Liver (tissue), 9 donors: ENCODE measurements around the gene PI4K2A. TPM values are rescaled to one million over a fixed set of nuclear protein-coding genes. Genes with fewer than 3 reads are reported as not detected.
A peak's percentile ranks its signal among the peaks of the same experiment; 100 is the strongest.

Source experiments
- DNase-seq: peaks from one replicate; pipeline ENCODE4 v3.0.0-alpha.2; 2017; ENCODE audit warnings: low spot score
- H3K27ac ChIP-seq, 2 donors: one replicate each; pipeline ENCODE4 v1.7.0; 2013; ENCODE audit warnings: inconsistent platforms in 2 of 2, low read length in 2 of 2, control low read depth in 1 of 2, low read depth in 1 of 2, mild to moderate bottlenecking in 1 of 2
- H3K27me3 ChIP-seq, 4 donors: one replicate each; pipeline versions ENCODE4 v1.6.1 to v1.7.0; 2013; ENCODE audit warnings: low read length in 3 of 4, inconsistent platforms in 1 of 4, mild to moderate bottlenecking in 1 of 4, moderate library complexity in 1 of 4; ENCODE audit not compliant: control insufficient read depth in 4 of 4, insufficient read depth in 4 of 4
- H3K36me3 ChIP-seq, 4 donors: one replicate each; pipeline versions ENCODE4 v1.6.1 to v1.7.0; 2013; ENCODE audit warnings: low read length in 3 of 4, mild to moderate bottlenecking in 3 of 4, low read depth in 1 of 4, moderate library complexity in 1 of 4; ENCODE audit not compliant: control insufficient read depth in 4 of 4, insufficient read depth in 3 of 4
- H3K4me1 ChIP-seq, 4 donors: one replicate each; pipeline versions ENCODE4 v1.6.1 to v1.7.0; 2013; ENCODE audit warnings: low read length in 3 of 4, mild to moderate bottlenecking in 3 of 4, moderate library complexity in 1 of 4; ENCODE audit not compliant: control insufficient read depth in 4 of 4, insufficient read depth in 4 of 4
- H3K4me3 ChIP-seq, 3 donors: one replicate each; pipeline versions ENCODE4 v1.6.1 to v1.7.0; 2013; ENCODE audit warnings: low read length in 3 of 3, control low read depth in 1 of 3, low read depth in 1 of 3, mild to moderate bottlenecking in 1 of 3
- H3K9ac ChIP-seq, 2 donors: one replicate each; pipeline ENCODE4 v1.7.0; 2013; ENCODE audit warnings: low read length in 2 of 2, mild to moderate bottlenecking in 2 of 2, moderate library complexity in 2 of 2, control low read depth in 1 of 2, low read depth in 1 of 2
- H3K9me3 ChIP-seq, 4 donors: one replicate each; pipeline versions ENCODE4 v1.6.1 to v1.7.0; 2013; ENCODE audit warnings: low read length in 3 of 4; ENCODE audit not compliant: control insufficient read depth in 4 of 4
- EGR1 ChIP-seq, 2 donors: IDR thresholded peaks; 2 replicates each; pipeline ENCODE4 v1.6.1; 2016 to 2018; ENCODE audit warnings: antibody characterized with exemption in 2 of 2, low read depth in 2 of 2
- FOXA1 ChIP-seq: IDR thresholded peaks from 2 replicates; pipeline ENCODE4 v1.6.1; 2016; ENCODE audit warnings: antibody characterized with exemption
- GABPA ChIP-seq, 2 donors: IDR thresholded peaks in 1 of 2; conservative IDR thresholded peaks in 1 of 2; 2 replicates each; pipeline ENCODE4 v1.6.1; 2016; ENCODE audit warnings: antibody characterized with exemption in 2 of 2, mild to moderate bottlenecking in 1 of 2, moderate library complexity in 1 of 2
- HNF4A ChIP-seq, 2 donors: conservative IDR thresholded peaks; 2 replicates each; pipeline ENCODE4 v1.6.1; 2016; ENCODE audit warnings: antibody characterized with exemption in 2 of 2, mild to moderate bottlenecking in 2 of 2
- HNF4G ChIP-seq: IDR thresholded peaks from 2 replicates; pipeline ENCODE4 v1.6.1; 2016; ENCODE audit warnings: antibody characterized with exemption
- JUND ChIP-seq, 2 donors: IDR thresholded peaks; 2 replicates each; pipeline ENCODE4 v1.6.1; 2016; ENCODE audit warnings: antibody characterized with exemption in 2 of 2
- NR2F2 ChIP-seq: IDR thresholded peaks from 2 replicates; pipeline ENCODE4 v1.6.1; 2016; ENCODE audit warnings: antibody characterized with exemption
- RAD21 ChIP-seq, 2 donors: IDR thresholded peaks; 2 replicates each; pipeline ENCODE4 v1.6.1; 2016; ENCODE audit warnings: antibody characterized with exemption in 2 of 2, mild to moderate bottlenecking in 2 of 2
- RXRA ChIP-seq, 2 donors: IDR thresholded peaks; 2 replicates each; pipeline ENCODE4 v1.6.1; 2017 to 2018; ENCODE audit warnings: antibody characterized with exemption in 2 of 2, mild to moderate bottlenecking in 1 of 2
- SP1 ChIP-seq: IDR thresholded peaks from 2 replicates; pipeline ENCODE4 v1.6.1; 2018; ENCODE audit warnings: antibody characterized with exemption, mild to moderate bottlenecking
- YY1 ChIP-seq: IDR thresholded peaks from 2 replicates; pipeline ENCODE4 v1.6.1; 2016; ENCODE audit warnings: antibody characterized with exemption, mild to moderate bottlenecking
- WGBS: extraction: QIAGEN DNeasy Blood & Tissue Kit; methylation state at CpG from one replicate; pipeline ENCODE4 v1.1.7; 2013; 5-methylcytosine and 5-hydroxymethylcytosine counted together
- polyA plus RNA-seq, 2 donors: library from polyadenylated mRNA; stranded (reverse) in 1 of 2; unstranded in 1 of 2; fragments of 200-250 nt in 1 of 2; fragments of >200 nt in 1 of 2; fragmentation: Nextera tagmentation in 1 of 2; extraction: Ambion mirVana in 1 of 2; gene quantifications; one replicate each; pipeline versions ENCODE4 v1.2.1 to v1.2.3, GENCODE V29; 2013 to 2015
- total RNA-seq, 2 donors: library from RNA; depleted of rRNA; stranded (reverse); fragments of >200 nt; gene quantifications; one replicate each; pipeline ENCODE4 v1.2.3, GENCODE V29; 2014
- TF ChIP-seq, protein P1 (sequence below): IDR thresholded peaks from 2 replicates; pipeline ENCODE4 v1.6.1; 2016; ENCODE audit warnings: antibody characterized with exemption, mild to moderate bottlenecking
- TF ChIP-seq, protein P2 (sequence below): IDR thresholded peaks from 2 replicates; pipeline ENCODE4 v1.6.1; 2016; ENCODE audit warnings: antibody characterized with exemption
- TF ChIP-seq, protein P3 (sequence below): IDR thresholded peaks from 2 replicates; pipeline ENCODE4 v1.6.1; 2016; ENCODE audit warnings: antibody characterized with exemption
- TF ChIP-seq, protein P4 (sequence below): fragments of 150-350 bp; IDR thresholded peaks from 2 replicates; pipeline ENCODE4 v1.5.1; 2017; ENCODE audit warnings: improper control_type of control experiment, low read depth, low read length; ENCODE audit not compliant: missing input control
- donor health status: healthy.
- donor health status: healthy.
- donor health status: healthy.
- donor health status: healthy.
- donor health status: healthy.

The PI4K2A gene
- total and polyA plus RNA-seq, 4 donors = 4.4 to 17.6 (median 11.2) TPM

DNA sequence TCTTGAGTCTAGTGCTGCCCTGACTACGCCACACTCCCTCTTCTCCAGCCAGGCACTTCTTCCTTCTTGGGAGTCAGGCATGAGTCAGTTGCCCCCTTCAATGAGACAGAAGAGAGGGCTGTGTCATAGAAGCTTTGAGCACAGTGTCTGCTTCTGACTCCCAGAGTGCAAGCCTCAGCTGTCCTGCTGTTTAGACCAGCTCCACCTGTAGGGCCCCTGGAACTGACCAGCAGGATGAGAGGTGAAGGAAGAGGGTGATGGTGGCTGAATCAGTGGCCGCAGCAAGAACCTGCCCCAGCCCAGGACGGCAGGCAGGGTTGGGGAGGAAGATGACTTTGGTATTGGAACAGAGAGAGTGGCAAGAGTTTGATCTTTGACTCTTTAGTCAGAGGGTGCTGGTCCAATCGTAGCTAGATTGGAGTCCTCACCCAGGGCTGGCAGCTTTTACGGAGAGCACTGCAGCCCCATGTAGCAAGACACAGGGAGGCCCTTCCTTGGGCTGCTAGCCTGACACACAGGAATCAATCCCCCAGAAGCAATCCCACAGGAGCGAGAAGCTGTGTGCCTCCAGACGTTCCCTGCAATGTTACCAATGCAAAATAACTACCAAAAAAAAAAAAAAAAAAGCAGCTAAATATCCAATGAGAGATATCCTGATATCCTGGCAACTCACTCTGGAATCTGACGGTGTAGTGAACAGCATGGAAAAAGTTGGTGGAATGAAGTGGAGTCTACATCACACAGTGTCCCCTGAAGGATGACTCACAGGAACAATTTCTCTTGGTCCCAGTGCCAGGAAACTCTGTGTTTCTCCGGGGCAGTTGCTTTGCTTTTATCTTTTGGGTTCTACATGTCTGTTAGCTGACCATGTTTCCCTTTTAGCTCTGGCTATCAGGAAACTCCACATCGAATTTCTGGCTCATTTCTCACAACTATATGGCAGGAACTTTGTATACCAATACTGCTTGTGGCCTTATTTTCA, 44.1 kb upstream of the PI4K2A start:
- Histone ChIP-seq H3K9ac (no peak overlapping the region), H3K27me3 (no peaks in the 10 kb centered on the region), H3K27ac (peak overlapping the region; percentile 60 to 66), H3K36me3 (peaks cover 0 to 10% (median 4%) of the 10 kb centered on the region in 4 donors), H3K9me3 (no peaks in the 10 kb centered on the region), H3K4me1 (peaks cover 3 to 11% (median 9%) of the 10 kb centered on the region in 4 donors), H3K4me3 (no peak overlapping the region)
- TF ChIP-seq HNF4G (no peak), GABPA (IDR thresholded peaks at IDR 0.05 in 1 of 2, conservative IDR thresholded peaks at IDR 0.05 in 1 of 2) (no peak), YY1 (peak; percentile 34), SP1 (peak; percentile 75), HNF4A (conservative IDR thresholded peaks at IDR 0.05) (peak; percentile 73 to 76), RXRA (IDR thresholded peaks at IDR 0.05) (peak; percentile 33 to 36), EGR1 (IDR thresholded peaks at IDR 0.05; ENCODE audit: low read depth in 2 of 2) (peak in 1 of 2 donors; percentile 3), JUND (IDR thresholded peaks at IDR 0.05) (peak; percentile 96 to 98), RAD21 (IDR thresholded peaks at IDR 0.05) (peak in 1 of 2 donors; percentile 22)
- TF ChIP-seq, protein P1, sequence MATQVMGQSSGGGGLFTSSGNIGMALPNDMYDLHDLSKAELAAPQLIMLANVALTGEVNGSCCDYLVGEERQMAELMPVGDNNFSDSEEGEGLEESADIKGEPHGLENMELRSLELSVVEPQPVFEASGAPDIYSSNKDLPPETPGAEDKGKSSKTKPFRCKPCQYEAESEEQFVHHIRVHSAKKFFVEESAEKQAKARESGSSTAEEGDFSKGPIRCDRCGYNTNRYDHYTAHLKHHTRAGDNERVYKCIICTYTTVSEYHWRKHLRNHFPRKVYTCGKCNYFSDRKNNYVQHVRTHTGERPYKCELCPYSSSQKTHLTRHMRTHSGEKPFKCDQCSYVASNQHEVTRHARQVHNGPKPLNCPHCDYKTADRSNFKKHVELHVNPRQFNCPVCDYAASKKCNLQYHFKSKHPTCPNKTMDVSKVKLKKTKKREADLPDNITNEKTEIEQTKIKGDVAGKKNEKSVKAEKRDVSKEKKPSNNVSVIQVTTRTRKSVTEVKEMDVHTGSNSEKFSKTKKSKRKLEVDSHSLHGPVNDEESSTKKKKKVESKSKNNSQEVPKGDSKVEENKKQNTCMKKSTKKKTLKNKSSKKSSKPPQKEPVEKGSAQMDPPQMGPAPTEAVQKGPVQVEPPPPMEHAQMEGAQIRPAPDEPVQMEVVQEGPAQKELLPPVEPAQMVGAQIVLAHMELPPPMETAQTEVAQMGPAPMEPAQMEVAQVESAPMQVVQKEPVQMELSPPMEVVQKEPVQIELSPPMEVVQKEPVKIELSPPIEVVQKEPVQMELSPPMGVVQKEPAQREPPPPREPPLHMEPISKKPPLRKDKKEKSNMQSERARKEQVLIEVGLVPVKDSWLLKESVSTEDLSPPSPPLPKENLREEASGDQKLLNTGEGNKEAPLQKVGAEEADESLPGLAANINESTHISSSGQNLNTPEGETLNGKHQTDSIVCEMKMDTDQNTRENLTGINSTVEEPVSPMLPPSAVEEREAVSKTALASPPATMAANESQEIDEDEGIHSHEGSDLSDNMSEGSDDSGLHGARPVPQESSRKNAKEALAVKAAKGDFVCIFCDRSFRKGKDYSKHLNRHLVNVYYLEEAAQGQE = peak; percentile 31
- TF ChIP-seq, protein P2, sequence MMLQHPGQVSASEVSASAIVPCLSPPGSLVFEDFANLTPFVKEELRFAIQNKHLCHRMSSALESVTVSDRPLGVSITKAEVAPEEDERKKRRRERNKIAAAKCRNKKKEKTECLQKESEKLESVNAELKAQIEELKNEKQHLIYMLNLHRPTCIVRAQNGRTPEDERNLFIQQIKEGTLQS = peak; percentile 80
- TF ChIP-seq, protein P3, sequence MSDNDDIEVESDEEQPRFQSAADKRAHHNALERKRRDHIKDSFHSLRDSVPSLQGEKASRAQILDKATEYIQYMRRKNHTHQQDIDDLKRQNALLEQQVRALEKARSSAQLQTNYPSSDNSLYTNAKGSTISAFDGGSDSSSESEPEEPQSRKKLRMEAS = peak; percentile 24
- TF ChIP-seq, protein P4, sequence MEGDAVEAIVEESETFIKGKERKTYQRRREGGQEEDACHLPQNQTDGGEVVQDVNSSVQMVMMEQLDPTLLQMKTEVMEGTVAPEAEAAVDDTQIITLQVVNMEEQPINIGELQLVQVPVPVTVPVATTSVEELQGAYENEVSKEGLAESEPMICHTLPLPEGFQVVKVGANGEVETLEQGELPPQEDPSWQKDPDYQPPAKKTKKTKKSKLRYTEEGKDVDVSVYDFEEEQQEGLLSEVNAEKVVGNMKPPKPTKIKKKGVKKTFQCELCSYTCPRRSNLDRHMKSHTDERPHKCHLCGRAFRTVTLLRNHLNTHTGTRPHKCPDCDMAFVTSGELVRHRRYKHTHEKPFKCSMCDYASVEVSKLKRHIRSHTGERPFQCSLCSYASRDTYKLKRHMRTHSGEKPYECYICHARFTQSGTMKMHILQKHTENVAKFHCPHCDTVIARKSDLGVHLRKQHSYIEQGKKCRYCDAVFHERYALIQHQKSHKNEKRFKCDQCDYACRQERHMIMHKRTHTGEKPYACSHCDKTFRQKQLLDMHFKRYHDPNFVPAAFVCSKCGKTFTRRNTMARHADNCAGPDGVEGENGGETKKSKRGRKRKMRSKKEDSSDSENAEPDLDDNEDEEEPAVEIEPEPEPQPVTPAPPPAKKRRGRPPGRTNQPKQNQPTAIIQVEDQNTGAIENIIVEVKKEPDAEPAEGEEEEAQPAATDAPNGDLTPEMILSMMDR = no peak
- no peak for DNase-seq
- 48% methylated on average over 10 of the region's 10 CpGs for WGBS

DNA sequence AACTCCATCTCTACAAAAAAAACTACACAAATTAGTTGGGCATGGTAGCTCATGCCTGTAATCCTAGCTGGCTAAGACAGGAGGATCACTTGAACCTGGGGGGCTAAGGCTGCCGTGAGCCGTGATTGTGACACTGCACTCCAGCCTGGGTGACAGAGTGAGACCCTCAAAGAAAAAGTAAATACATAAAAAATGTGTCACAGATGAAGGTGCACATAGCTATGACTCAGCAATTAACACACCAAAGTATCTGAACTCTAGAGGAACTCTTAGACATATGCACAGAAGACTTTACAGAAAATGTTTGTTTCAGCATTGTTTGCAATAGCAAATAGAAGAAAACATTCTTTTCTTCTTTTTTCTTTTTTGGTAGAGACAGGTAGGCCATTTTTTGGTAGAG, 42.7 kb upstream of the PI4K2A start:
- Histone ChIP-seq H3K27me3 (no peaks in the 10 kb centered on the region), H3K27ac (no peak overlapping the region), H3K4me1 (peaks cover 3 to 11% (median 9%) of the 10 kb centered on the region in 4 donors), H3K36me3 (peaks cover 0 to 10% (median 4%) of the 10 kb centered on the region in 4 donors), H3K4me3 (no peak overlapping the region), H3K9ac (no peak overlapping the region), H3K9me3 (no peaks in the 10 kb centered on the region)
- no peak for DNase-seq
- 93% methylated on average over 2 of the region's 2 CpGs for WGBS
- TF ChIP-seq NR2F2 (no peak), HNF4A (conservative IDR thresholded peaks at IDR 0.05) (no peak), EGR1 (IDR thresholded peaks at IDR 0.05; ENCODE audit: low read depth in 2 of 2) (no peak), GABPA (IDR thresholded peaks at IDR 0.05 in 1 of 2, conservative IDR thresholded peaks at IDR 0.05 in 1 of 2) (no peak), JUND (IDR thresholded peaks at IDR 0.05) (no peak), FOXA1 (no peak), RXRA (IDR thresholded peaks at IDR 0.05) (no peak), SP1 (no peak)
- TF ChIP-seq, protein P4 = no peak
- TF ChIP-seq, protein P1 = no peak
- TF ChIP-seq, protein P3 = no peak
